Measurements from ENCODE around the gene ADCY2.

DNA sequence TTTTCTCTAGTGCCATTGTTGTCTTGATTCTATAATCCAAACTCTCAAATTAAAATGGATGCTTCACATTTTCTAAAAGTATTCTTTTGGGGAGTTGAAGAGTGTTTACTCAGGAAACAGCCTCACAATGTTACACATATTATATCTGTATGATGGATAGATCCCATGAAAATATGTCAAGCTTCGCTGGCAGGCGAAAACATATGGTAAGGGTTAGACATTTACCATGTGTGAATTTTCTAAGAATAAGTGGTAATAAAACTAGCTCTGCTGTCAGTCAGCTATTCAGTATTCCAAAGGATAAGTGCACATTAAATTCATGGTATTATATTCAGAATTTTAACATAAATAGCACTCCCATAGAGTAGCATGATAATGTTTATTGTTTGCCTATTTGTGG is 13.3 kb upstream of the ADCY2 start:
- TF ChIP-seq SUZ12 (IDR thresholded peaks at IDR 0.05; ENCODE audit: extremely low read depth, insufficient read depth, insufficient read length): no peak
- no peak for TF ChIP-seq ZNF274 (IDR thresholded peaks at IDR 0.05; ENCODE audit: low read depth, low read length)
